ENCODE results near the gene USP49.

The USP49 gene

GRCh38 chr6:41755895-41756294 lies 139.3 kb downstream of the USP49 start:
- H3K27me3 ChIP-seq = no peaks in the 10 kb centered on the region
- no peaks in the 10 kb centered on the region for H3K36me3 ChIP-seq
- no peak for DNase-seq
- H3K4me3 ChIP-seq (ENCODE audit: low read depth, low read length) = no peak overlapping the region; the same call in 1 of the 2 replicates
- no peaks in the 10 kb centered on the region; the same call in 1 of the 2 replicates for H3K9me3 ChIP-seq
- no peak for TF ChIP-seq CTCF (IDR thresholded peaks at IDR 0.05; ENCODE audit: low read depth, low read length)
- no peaks in the 10 kb centered on the region for H3K4me1 ChIP-seq

GRCh38 chr6:41750374-41750773 lies 144.8 kb downstream of the USP49 start:
- Histone ChIP-seq H3K4me1 (peaks cover 8% of the 10 kb centered on the region), H3K36me3 (no peaks in the 10 kb centered on the region), H3K4me3 (ENCODE audit: low read depth, low read length) (no peak overlapping the region), H3K27me3 (no peaks in the 10 kb centered on the region), H3K9me3 (no peaks in the 10 kb centered on the region)
- no peak for TF ChIP-seq CTCF (IDR thresholded peaks at IDR 0.05; ENCODE audit: low read depth, low read length)
- DNase-seq = no peak

GRCh38 chr6:41748542-41748941 lies 146.6 kb downstream of the USP49 start:
- Histone ChIP-seq H3K27me3 (no peaks in the 10 kb centered on the region), H3K9me3 (no peaks in the 10 kb centered on the region)

GRCh38 chr6:41748102-41748477 lies 147.1 kb downstream of the USP49 start:
- H3K36me3 ChIP-seq = no peaks in the 10 kb centered on the region
- H3K4me3 ChIP-seq (ENCODE audit: low read depth, low read length) = no peak overlapping the region
- no peak for TF ChIP-seq CTCF (IDR thresholded peaks at IDR 0.05; ENCODE audit: low read depth, low read length)
- H3K9me3 ChIP-seq = no peaks in the 10 kb centered on the region
- H3K27me3 ChIP-seq = no peaks in the 10 kb centered on the region
- DNase-seq = no peak
- peaks cover 8% of the 10 kb centered on the region for H3K4me1 ChIP-seq

More at GRCh38 chr6:41748542-41748941, 146.6 kb downstream of the USP49 start:
- H3K36me3 ChIP-seq = no peaks in the 10 kb centered on the region
- TF ChIP-seq CTCF (IDR thresholded peaks at IDR 0.05; ENCODE audit: low read depth, low read length) = no peak
- peaks cover 8% of the 10 kb centered on the region for H3K4me1 ChIP-seq
- peak; percentile 32 for DNase-seq
- no peak overlapping the region for H3K4me3 ChIP-seq (ENCODE audit: low read depth, low read length)

- TF ChIP-seq CTCF (IDR thresholded peaks at IDR 0.05; ENCODE audit: low read depth, low read length) = no peak
- H3K36me3 ChIP-seq = no peaks in the 10 kb centered on the region
- no peak for DNase-seq
- H3K9me3 ChIP-seq = no peaks in the 10 kb centered on the region
- H3K4me1 ChIP-seq = peaks cover 8% of the 10 kb centered on the region
- no peaks in the 10 kb centered on the region for H3K27me3 ChIP-seq
- H3K4me3 ChIP-seq (ENCODE audit: low read depth, low read length) = no peak within 1 kb of the TSS
Measured at GRCh38 chr6:41747256-41748101, 147.7 kb downstream of the USP49 start, which contains the start of gene PGC. TSS of gene PGC (minus strand) at chr6:41747397. CDS start at chr6:41747334, 63 bp downstream.

- H3K4me1 ChIP-seq = peaks cover 8% of the 10 kb centered on the region
- DNase-seq = no peak
- no peaks in the 10 kb centered on the region for H3K27me3 ChIP-seq
- H3K9me3 ChIP-seq = no peaks in the 10 kb centered on the region
- no peak overlapping the region for H3K4me3 ChIP-seq (ENCODE audit: low read depth, low read length)
- TF ChIP-seq CTCF (IDR thresholded peaks at IDR 0.05; ENCODE audit: low read depth, low read length) = no peak
- no peaks in the 10 kb centered on the region for H3K36me3 ChIP-seq
Measured at GRCh38 chr6:41746107-41746506, 149.1 kb downstream of the USP49 start.

All from BE2C (cell line).